ENCODE data around the gene PSTPIP2.
"Not testable (repeated sequence)": the region's sequence is repeated elsewhere in the genome, so short reads cannot be mapped to it uniquely, and the experiment has no call there.

Gene PSTPIP2

DNA sequence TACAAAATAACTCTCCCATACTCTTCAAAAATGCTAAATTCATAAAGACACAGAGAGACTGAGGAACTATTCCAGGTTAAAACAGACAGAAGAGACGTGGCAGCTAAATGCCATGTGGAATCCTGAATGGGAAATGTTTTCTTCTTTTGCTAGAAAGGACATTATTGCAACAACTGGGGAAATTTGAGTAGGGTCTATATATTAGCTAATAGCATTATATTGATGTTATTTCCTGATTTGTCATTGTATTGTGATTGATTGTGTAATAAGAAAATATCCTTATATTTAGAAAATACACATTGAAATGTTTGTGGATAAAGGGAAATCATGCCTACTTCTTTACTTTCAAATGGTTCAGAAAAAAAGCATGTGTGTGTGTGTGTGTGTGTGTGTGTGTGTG, 23.4 kb downstream of the PSTPIP2 start:
- Histone ChIP-seq H3F3A (ENCODE audit: insufficient read depth) (no peaks in the 10 kb centered on the region), H3K36me3 (ENCODE audit: low read length) (no peaks in the 10 kb centered on the region), H3K9ac (ENCODE audit: low read length) (no peak overlapping the region), H3K4me2 (ENCODE audit: low read depth, low read length, poor library complexity, severe bottlenecking) (no peak overlapping the region), H3K27ac (ENCODE audit: low read depth, low read length) (no peak overlapping the region), H3K4me3 (ENCODE audit: insufficient read depth, low read length, poor library complexity, severe bottlenecking) (no peak overlapping the region), H3K79me2 (ENCODE audit: insufficient read depth, low read length) (no peaks in the 10 kb centered on the region), H3K9me2 (replicated peaks; ENCODE audit: insufficient read depth, low read length) (no peaks in the 10 kb centered on the region), H3K9me3 (ENCODE audit: insufficient read depth, low read length) (no peaks in the 10 kb centered on the region), H3K27me3 (ENCODE audit: low read length) (no peaks in the 10 kb centered on the region), H2AFZ (ENCODE audit: low read depth, low read length, severe bottlenecking) (no peak overlapping the region), H4K20me1 (ENCODE audit: low read depth, low read length) (no peaks in the 10 kb centered on the region)
- TF ChIP-seq, protein P1, sequence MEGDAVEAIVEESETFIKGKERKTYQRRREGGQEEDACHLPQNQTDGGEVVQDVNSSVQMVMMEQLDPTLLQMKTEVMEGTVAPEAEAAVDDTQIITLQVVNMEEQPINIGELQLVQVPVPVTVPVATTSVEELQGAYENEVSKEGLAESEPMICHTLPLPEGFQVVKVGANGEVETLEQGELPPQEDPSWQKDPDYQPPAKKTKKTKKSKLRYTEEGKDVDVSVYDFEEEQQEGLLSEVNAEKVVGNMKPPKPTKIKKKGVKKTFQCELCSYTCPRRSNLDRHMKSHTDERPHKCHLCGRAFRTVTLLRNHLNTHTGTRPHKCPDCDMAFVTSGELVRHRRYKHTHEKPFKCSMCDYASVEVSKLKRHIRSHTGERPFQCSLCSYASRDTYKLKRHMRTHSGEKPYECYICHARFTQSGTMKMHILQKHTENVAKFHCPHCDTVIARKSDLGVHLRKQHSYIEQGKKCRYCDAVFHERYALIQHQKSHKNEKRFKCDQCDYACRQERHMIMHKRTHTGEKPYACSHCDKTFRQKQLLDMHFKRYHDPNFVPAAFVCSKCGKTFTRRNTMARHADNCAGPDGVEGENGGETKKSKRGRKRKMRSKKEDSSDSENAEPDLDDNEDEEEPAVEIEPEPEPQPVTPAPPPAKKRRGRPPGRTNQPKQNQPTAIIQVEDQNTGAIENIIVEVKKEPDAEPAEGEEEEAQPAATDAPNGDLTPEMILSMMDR (IDR thresholded peaks at IDR 0.05; ENCODE audit: insufficient read depth, low read length, poor library complexity, severe bottlenecking) = no peak
- no peak for TF ChIP-seq EZH2phosphoT487 (conservative IDR thresholded peaks at IDR 0.05; ENCODE audit: low read length)

DNA sequence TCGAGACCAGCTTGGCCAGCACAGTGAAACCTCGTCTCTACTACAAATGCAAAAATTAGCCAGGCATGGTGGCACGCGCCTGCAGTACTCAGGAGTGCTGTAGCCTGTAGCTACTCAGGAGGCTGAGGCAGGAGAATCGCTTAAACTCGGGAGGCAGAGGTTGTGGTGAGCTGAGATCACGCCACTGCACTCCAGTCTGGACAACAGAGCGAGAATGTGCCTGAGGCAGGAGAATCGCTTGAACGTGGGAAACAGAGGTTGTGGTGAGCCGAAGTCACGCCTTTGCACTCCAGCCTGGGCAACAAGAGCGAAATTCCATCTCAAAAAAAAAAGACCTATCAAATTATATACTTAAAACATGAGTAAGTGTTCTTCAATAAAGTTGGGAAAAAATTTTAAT, 24.7 kb downstream of the PSTPIP2 start:
- not testable (repeated sequence) for H3K36me3 ChIP-seq (ENCODE audit: low read length); H2AFZ ChIP-seq (ENCODE audit: low read depth, low read length, severe bottlenecking); H3K9ac ChIP-seq (ENCODE audit: low read length); H3K4me2 ChIP-seq (ENCODE audit: low read depth, low read length, poor library complexity, severe bottlenecking); H3K9me2 ChIP-seq (replicated peaks; ENCODE audit: insufficient read depth, low read length); H4K20me1 ChIP-seq (ENCODE audit: low read depth, low read length); H3F3A ChIP-seq (ENCODE audit: insufficient read depth); H3K27me3 ChIP-seq (ENCODE audit: low read length); H3K4me3 ChIP-seq (ENCODE audit: insufficient read depth, low read length, poor library complexity, severe bottlenecking); H3K79me2 ChIP-seq (ENCODE audit: insufficient read depth, low read length); H3K9me3 ChIP-seq (ENCODE audit: insufficient read depth, low read length); H3K27ac ChIP-seq (ENCODE audit: low read depth, low read length)

DNA sequence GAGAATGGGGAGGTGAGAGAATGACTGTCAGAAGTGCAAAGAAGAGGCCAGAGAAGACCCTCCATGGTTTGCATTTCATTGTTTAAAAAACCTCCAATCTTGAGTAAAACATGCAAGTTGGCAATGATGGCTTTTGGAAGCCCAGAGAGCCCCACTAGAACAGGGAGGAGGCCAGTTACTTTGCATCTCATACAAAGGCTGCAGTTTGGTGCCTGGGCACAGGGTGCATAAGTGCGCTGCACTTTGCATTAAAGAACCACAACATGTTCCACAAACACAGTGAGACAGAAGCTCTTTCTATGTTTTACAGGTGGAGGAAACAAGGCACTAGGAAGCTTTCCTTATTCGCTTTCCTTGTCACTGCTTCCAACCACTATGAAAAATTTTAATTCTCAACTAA, 25.4 kb downstream of the PSTPIP2 start:
- Histone ChIP-seq H3K36me3 (ENCODE audit: low read length) (no peaks in the 10 kb centered on the region), H3K9me2 (replicated peaks; ENCODE audit: insufficient read depth, low read length) (no peaks in the 10 kb centered on the region), H3F3A (ENCODE audit: insufficient read depth) (no peaks in the 10 kb centered on the region), H3K27me3 (ENCODE audit: low read length) (no peaks in the 10 kb centered on the region), H3K4me2 (ENCODE audit: low read depth, low read length, poor library complexity, severe bottlenecking) (no peak overlapping the region), H2AFZ (ENCODE audit: low read depth, low read length, severe bottlenecking) (no peak overlapping the region), H4K20me1 (ENCODE audit: low read depth, low read length) (no peaks in the 10 kb centered on the region), H3K4me3 (ENCODE audit: insufficient read depth, low read length, poor library complexity, severe bottlenecking) (no peak overlapping the region), H3K9me3 (ENCODE audit: insufficient read depth, low read length) (no peaks in the 10 kb centered on the region), H3K79me2 (ENCODE audit: insufficient read depth, low read length) (no peaks in the 10 kb centered on the region), H3K9ac (ENCODE audit: low read length) (no peak overlapping the region), H3K27ac (ENCODE audit: low read depth, low read length) (no peak overlapping the region)
- no peak for TF ChIP-seq EZH2phosphoT487 (conservative IDR thresholded peaks at IDR 0.05; ENCODE audit: low read length)
- TF ChIP-seq, protein P1 (IDR thresholded peaks at IDR 0.05; ENCODE audit: insufficient read depth, low read length, poor library complexity, severe bottlenecking) = no peak

DNA sequence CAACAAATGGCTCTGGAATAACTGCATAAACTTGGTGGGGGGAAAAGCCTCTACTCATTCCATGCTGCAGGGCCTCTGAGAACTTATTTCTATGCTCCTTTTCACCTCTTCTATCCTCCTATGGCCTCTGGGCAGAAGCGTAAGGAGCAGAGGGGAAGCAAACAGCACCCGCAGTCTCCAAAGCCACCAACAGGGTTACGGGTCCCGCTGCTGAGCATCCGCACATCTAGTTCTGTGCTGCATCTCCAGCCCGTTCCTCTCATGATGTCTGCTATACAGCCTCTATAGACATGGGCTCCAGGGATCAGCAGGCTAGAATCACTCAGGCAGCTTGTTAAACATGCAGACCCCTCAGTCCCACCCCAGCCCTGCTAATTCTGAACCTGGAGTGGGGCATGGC, 25.9 kb downstream of the PSTPIP2 start:
- Histone ChIP-seq H4K20me1 (ENCODE audit: low read depth, low read length) (no peaks in the 10 kb centered on the region), H3K9me3 (ENCODE audit: insufficient read depth, low read length) (no peaks in the 10 kb centered on the region), H2AFZ (ENCODE audit: low read depth, low read length, severe bottlenecking) (no peak overlapping the region), H3K27ac (ENCODE audit: low read depth, low read length) (no peak overlapping the region), H3K9ac (ENCODE audit: low read length) (no peak overlapping the region), H3K9me2 (replicated peaks; ENCODE audit: insufficient read depth, low read length) (no peaks in the 10 kb centered on the region), H3K4me3 (ENCODE audit: insufficient read depth, low read length, poor library complexity, severe bottlenecking) (no peak overlapping the region), H3F3A (ENCODE audit: insufficient read depth) (no peaks in the 10 kb centered on the region), H3K4me2 (ENCODE audit: low read depth, low read length, poor library complexity, severe bottlenecking) (no peak overlapping the region), H3K36me3 (ENCODE audit: low read length) (no peaks in the 10 kb centered on the region), H3K79me2 (ENCODE audit: insufficient read depth, low read length) (no peaks in the 10 kb centered on the region), H3K27me3 (ENCODE audit: low read length) (no peaks in the 10 kb centered on the region)
- TF ChIP-seq EZH2phosphoT487 (conservative IDR thresholded peaks at IDR 0.05; ENCODE audit: low read length) = no peak

All from SU-DHL-6 (cell line).